HCT116 (cell line): ENCODE results near the gene PCED1A. TPM values are rescaled to one million over a fixed set of nuclear protein-coding genes. Genes with fewer than 3 reads are reported as not detected.

Experiments used
- ATAC-seq: fragments of 200-7000 bp; cut with Tn5 transposase; 2 replicates; pipeline ENCODE4 v1.9.1; 2020; ENCODE audit warnings: mild to moderate bottlenecking, moderate library complexity
- BruUV-seq: library from RNA; stranded (reverse); fragments of 400-500 nt; replicated peaks from 2 replicates; lab custom pipeline; 2021; lab: Mats Ljungman, UMichigan
- CTCF ChIA-PET: fragments of 300-600 bp; sonication (Branson Sonifier 250); formaldehyde crosslinking; loops from one replicate; lab custom pipeline; 2021; ENCODE audit warnings: antibody characterized with exemption; lab: Charles Lee
- POLR2A ChIA-PET: fragments of 300-600, 350-600 bp; sonication (Branson Sonifier 250); formaldehyde crosslinking; loops from one replicate; lab custom pipeline; 2021; ENCODE audit warnings: antibody characterized with exemption; lab: Charles Lee
- RAD21 ChIA-PET, 2 experiments: fragments of 300-600 bp; sonication (Branson Sonifier 250); formaldehyde crosslinking; loops; one replicate each; lab custom pipeline; 2023; ENCODE audit warnings: low total read pairs in 2 of 2; ENCODE audit not compliant: uncharacterized antibody in 2 of 2, unreplicated experiment in 2 of 2, low non-redundant PET in 1 of 2; lab: Charles Lee
- DNase-seq: peaks from one replicate; pipeline ENCODE4 v3.0.0-alpha.2; 2010; ENCODE audit warnings: low read depth, low spot score
- H2AFZ ChIP-seq: fragments of 200-600 bp; shearing (Covaris generic), sonication (generic); 2 replicates; pipeline ENCODE4 v1.6.1; 2017; ENCODE audit warnings: low read depth, mixed run types, mixed read lengths, antibody characterized with exemption, low read length; ENCODE audit not compliant: poor library complexity, severe bottlenecking
- H3K27ac ChIP-seq: 2 replicates; pipeline ENCODE4 v1.5.1; 2012; ENCODE audit warnings: low read depth, low read length
- H3K27me3 ChIP-seq: fragments of 200-600 bp; sonication (generic); 2 replicates; pipeline ENCODE4 v1.6.1; 2016; ENCODE audit warnings: mixed run types, low read length, mixed read lengths; ENCODE audit not compliant: insufficient read depth
- H3K36me3 ChIP-seq, 2 experiments: fragments of 200-500 bp in 1 of 2; fragments of 200-600 bp in 1 of 2; sonication (Bioruptor generic) in 1 of 2; sonication (generic) in 1 of 2; 2 replicates each; pipeline versions ENCODE4 v1.5.1 to v1.6.1; 2014 to 2016; ENCODE audit warnings: low read length in 2 of 2, inconsistent platforms in 1 of 2, mixed read lengths in 1 of 2, mixed run types in 1 of 2; ENCODE audit not compliant: insufficient read depth in 2 of 2, control insufficient read depth in 1 of 2
- H3K4me1 ChIP-seq, 2 experiments: fragments of 200-600 bp in 1 of 2; sonication (generic) in 1 of 2; 2 replicates each; pipeline versions ENCODE4 v1.5.1 to v1.6.1; 2012 to 2017; ENCODE audit warnings: low read length in 2 of 2, inconsistent platforms in 1 of 2, mild to moderate bottlenecking in 1 of 2, mixed read lengths in 1 of 2, mixed run types in 1 of 2, moderate library complexity in 1 of 2; ENCODE audit not compliant: insufficient read depth in 2 of 2, control insufficient read depth in 1 of 2
- H3K4me2 ChIP-seq: fragments of 200-600 bp; sonication (generic); 2 replicates; pipeline ENCODE4 v1.6.1; 2017; ENCODE audit warnings: mixed run types, low read length, mixed read lengths
- H3K4me3 ChIP-seq, 2 experiments: fragments of 200-600 bp in 1 of 2; sonication (generic) in 1 of 2; replicated peaks in 1 of 2; 2 replicates each; pipeline ENCODE4 v1.5.1; 2011 to 2016; ENCODE audit warnings: low read length in 2 of 2, control low read depth in 1 of 2, low read depth in 1 of 2, mild to moderate bottlenecking in 1 of 2, mixed read lengths in 1 of 2, mixed run types in 1 of 2
- H3K79me2 ChIP-seq: fragments of 200-600 bp; sonication (generic); 2 replicates; pipeline ENCODE4 v1.6.1; 2017; ENCODE audit warnings: mild to moderate bottlenecking, mixed run types, low read length, moderate library complexity, mixed read lengths; ENCODE audit not compliant: insufficient read depth
- H3K9ac ChIP-seq: fragments of 200-600 bp; sonication (generic); 2 replicates; pipeline ENCODE4 v1.6.1; 2016; ENCODE audit warnings: low read length, mixed read lengths
- H3K9me2 ChIP-seq: fragments of 200-600 bp; sonication (generic), shearing (Covaris generic); 2 replicates; pipeline ENCODE4 v1.6.1; 2017; ENCODE audit warnings: mixed run types, mild to moderate bottlenecking, moderate library complexity; ENCODE audit not compliant: insufficient read depth
- H3K9me3 ChIP-seq, 2 experiments: fragments of 200-500 bp in 1 of 2; fragments of 200-600 bp in 1 of 2; sonication (Bioruptor generic) in 1 of 2; sonication (generic) in 1 of 2; 2 replicates each; pipeline ENCODE4 v1.6.1; 2014 to 2017; ENCODE audit warnings: low read length in 2 of 2, mixed read lengths in 2 of 2, inconsistent platforms in 1 of 2, low read depth in 1 of 2, mild to moderate bottlenecking in 1 of 2, mixed run types in 1 of 2, moderate library complexity in 1 of 2; ENCODE audit not compliant: control insufficient read depth in 1 of 2, insufficient read depth in 1 of 2
- H4K20me1 ChIP-seq: fragments of 200-600 bp; sonication (generic), shearing (Covaris generic); 2 replicates; pipeline ENCODE4 v1.6.1; 2017; ENCODE audit warnings: mixed run types, mild to moderate bottlenecking, moderate library complexity; ENCODE audit not compliant: insufficient read depth
- ATF3 ChIP-seq: IDR thresholded peaks from 2 replicates; pipeline ENCODE4 v1.6.1; 2012
- CBX3 ChIP-seq: IDR thresholded peaks from 2 replicates; pipeline ENCODE4 v1.6.1; 2012; ENCODE audit warnings: low read depth
- CEBPB ChIP-seq: IDR thresholded peaks from 2 replicates; pipeline ENCODE4 v1.6.1; 2012; ENCODE audit warnings: low read depth
- CTCF ChIP-seq, 3 experiments: fragments of 200-600 bp in 1 of 3; sonication (generic) in 1 of 3; IDR thresholded peaks in 2 of 3; conservative IDR thresholded peaks in 1 of 3; 2 replicates each; pipeline ENCODE4 v1.5.1; 2012 to 2017; ENCODE audit warnings: low read depth in 2 of 3, low read length in 2 of 3, antibody characterized with exemption in 1 of 3, borderline replicate concordance in 1 of 3, control low read depth in 1 of 3, mild to moderate bottlenecking in 1 of 3, mixed read lengths in 1 of 3, mixed run types in 1 of 3, moderate library complexity in 1 of 3; ENCODE audit not compliant: insufficient read depth in 1 of 3
- EZH2 ChIP-seq: fragments of 200-600 bp; sonication (generic); IDR thresholded peaks from 2 replicates; pipeline ENCODE4 v1.6.1; 2017; ENCODE audit warnings: antibody characterized with exemption, mixed run types
- EZH2phosphoT487 ChIP-seq: fragments of 200-600 bp; IDR thresholded peaks from 2 replicates; pipeline ENCODE4 v1.6.1; 2018; ENCODE audit warnings: antibody characterized with exemption, borderline replicate concordance
- JUND ChIP-seq: IDR thresholded peaks from 2 replicates; pipeline ENCODE4 v1.6.1; 2012
- MAX ChIP-seq: IDR thresholded peaks from 2 replicates; pipeline ENCODE4 v1.6.1; 2012
- POLR2AphosphoS5 ChIP-seq: IDR thresholded peaks from 2 replicates; pipeline ENCODE4 v1.6.1; 2011; ENCODE audit warnings: mild to moderate bottlenecking, low read depth, low read length, moderate library complexity
- RAD21 ChIP-seq: IDR thresholded peaks from 2 replicates; pipeline ENCODE4 v1.6.1; 2012; ENCODE audit warnings: low read depth, mild to moderate bottlenecking
- SRF ChIP-seq: IDR thresholded peaks from 2 replicates; pipeline ENCODE4 v1.6.1; 2012; ENCODE audit warnings: low read depth
- TCF7L2 ChIP-seq: IDR thresholded peaks from 2 replicates; pipeline ENCODE4 v1.7.0; 2011; ENCODE audit warnings: borderline replicate concordance, inconsistent platforms; ENCODE audit not compliant: insufficient read depth, insufficient read length; ENCODE audit errors: extremely low read depth
- YY1 ChIP-seq: IDR thresholded peaks from 2 replicates; pipeline ENCODE4 v1.6.1; 2011; ENCODE audit warnings: low read length, low read depth, moderate library complexity, mild to moderate bottlenecking; ENCODE audit not compliant: insufficient replicate concordance; ENCODE audit errors: extremely low read depth
- ZBTB33 ChIP-seq: IDR thresholded peaks from 2 replicates; pipeline ENCODE4 v1.6.1; 2011; ENCODE audit warnings: mild to moderate bottlenecking, low read length, moderate library complexity; ENCODE audit not compliant: insufficient replicate concordance; ENCODE audit errors: extremely low read depth
- ZNF274 ChIP-seq: fragments of 200-500 bp; sonication (Bioruptor generic); IDR thresholded peaks from 2 replicates; pipeline ENCODE4 v1.6.1; 2014; ENCODE audit warnings: mild to moderate bottlenecking, low read depth, low read length, inconsistent platforms
- intact Hi-C: fragments of 100-400 bp; cut with micrococcal nuclease; formaldehyde crosslinking; loops from 2 replicates; pipeline ENCODE4 v1.10.0; 2022
- total RNA-seq: library from RNA; stranded (reverse); gene quantifications from one replicate; pipeline ENCODE4 v1.2.1, GENCODE V29; 2021; ENCODE audit not compliant: unreplicated experiment

The PCED1A gene
- total RNA-seq, 1 experiment from 2014 or later, result 31.8 TPM

- peaks cover 0 to 2% of the 10 kb centered on the region in 2 experiments; a peak in 1 of 4 replicates for H3K36me3 ChIP-seq
- no peak overlapping the region for H3K27ac ChIP-seq
- no peak overlapping the region for H3K4me3 ChIP-seq
- H3K9me2 ChIP-seq, result no peaks in the 10 kb centered on the region
- H3K9me3 ChIP-seq, result no peaks in the 10 kb centered on the region
- no peak overlapping the region for H3K4me2 ChIP-seq
- DNase-seq (no peak), ATAC-seq (no peak)
- no peaks in the 10 kb centered on the region for H3K79me2 ChIP-seq
- CTCF ChIA-PET, result no interaction called here
- peaks cover 12 to 31% of the 10 kb centered on the region in 2 experiments for H3K4me1 ChIP-seq
- POLR2A ChIA-PET, result no interaction called here
- no TSS peak for BruUV-seq
- no peak overlapping the region for H3K9ac ChIP-seq
- no peaks in the 10 kb centered on the region for H3K27me3 ChIP-seq
- no peak overlapping the region for H2AFZ ChIP-seq
- RAD21 ChIA-PET, result no interaction called here
- intact Hi-C loops, result no loop called here
- no peaks in the 10 kb centered on the region for H4K20me1 ChIP-seq
- TF ChIP-seq RAD21 (no peak), CBX3 (no peak), CEBPB (no peak), TCF7L2 (no peak), POLR2AphosphoS5 (no peak), EZH2phosphoT487 (no peak), SRF (no peak), ATF3 (no peak), EZH2 (no peak), MAX (no peak), JUND (no peak), CTCF (IDR thresholded peaks at IDR 0.05 in 2 of 3, conservative IDR thresholded peaks at IDR 0.05 in 1 of 3; ENCODE audit: borderline replicate concordance in 1 of 3, insufficient read depth in 1 of 3, low read depth in 2 of 3, low read length in 2 of 3) (no peak), ZNF274 (no peak), YY1 (no peak), ZBTB33 (no peak)
These were observed 26.8 kb upstream of the PCED1A start for GRCh38 chr20:2867081-2867864.
